Esophagus muscularis mucosa (tissue), 4 donors: ENCODE results near the gene STARD7. TPM values are rescaled to one million over a fixed set of nuclear protein-coding genes. Genes with fewer than 3 reads are reported as not detected.
A peak's percentile ranks its signal among the peaks of the same experiment; 100 is the strongest.

Experiments
- DNase-seq: peaks from one replicate; pipeline ENCODE4 v3.0.0-alpha.2; 2017; ENCODE audit errors: extremely low spot score
- H3K27ac ChIP-seq, 4 donors: fragments of 200-600 bp; sonication (generic); replicated peaks in 1 of 4; 1 replicate in 3 of 4; 2 replicates in 1 of 4; pipeline ENCODE4 v1.5.1; 2016 to 2019; ENCODE audit warnings: mild to moderate bottlenecking in 1 of 4
- H3K27me3 ChIP-seq, 4 donors: fragments of 200-600 bp; sonication (generic); one replicate each; pipeline versions ENCODE4 v1.5.1 to v1.6.0; 2016 to 2019
- H3K36me3 ChIP-seq, 4 donors: fragments of 200-600 bp; sonication (generic); one replicate each; pipeline ENCODE4 v1.5.1; 2016 to 2019
- H3K4me1 ChIP-seq, 4 donors: fragments of 200-600 bp; sonication (generic); one replicate each; pipeline ENCODE4 v1.5.1; 2016 to 2019
- H3K4me3 ChIP-seq, 4 donors: fragments of 200-600 bp; sonication (generic); 1 replicate in 2 of 4; 2 replicates in 2 of 4; pipeline ENCODE4 v1.5.1; 2016 to 2019; ENCODE audit warnings: mild to moderate bottlenecking in 4 of 4, moderate library complexity in 1 of 4
- H3K9me3 ChIP-seq, 4 donors: fragments of 200-600 bp; sonication (generic); 1 replicate in 3 of 4; 2 replicates in 1 of 4; pipeline ENCODE4 v1.5.1; 2016 to 2019
- EP300 ChIP-seq: sonication (generic); formaldehyde crosslinking; IDR thresholded peaks from one replicate; pipeline ENCODE4 v1.6.1; 2017; ENCODE audit warnings: antibody characterized with exemption
- POLR2A ChIP-seq: fragments of 450-650 bp; IDR thresholded peaks from one replicate; pipeline ENCODE4 v1.6.1; 2017; ENCODE audit warnings: antibody characterized with exemption, moderate library complexity, mild to moderate bottlenecking, low read depth
- POLR2AphosphoS5 ChIP-seq, 2 donors: sonication (generic); formaldehyde crosslinking; IDR thresholded peaks; one replicate each; pipeline ENCODE4 v1.6.1; 2017; ENCODE audit warnings: antibody characterized with exemption in 2 of 2
- WGBS: methylation state at CpG from one replicate; pipeline ENCODE4 v1.1.5; 2018; 5-methylcytosine and 5-hydroxymethylcytosine counted together
- intact Hi-C: fragments of 100-400 bp; cut with DNase I; formaldehyde crosslinking; loops from one replicate; pipeline ENCODE4 v1.15.1; 2023
- total RNA-seq, 4 donors: library from RNA; depleted of rRNA; stranded (reverse); fragments of >200 nt; gene quantifications; one replicate each; pipeline versions ENCODE4 v1.1.0 to v1.2.1, GENCODE V29; 2016
- TF ChIP-seq, protein P1 (sequence below), 3 experiments: fragments of 200-600 bp in 2 of 3; fragments of 450-650 bp in 1 of 3; sonication (generic) in 2 of 3; IDR thresholded peaks; one replicate each; pipeline ENCODE4 v1.5.1; 2017 to 2019; ENCODE audit warnings: antibody characterized with exemption in 3 of 3, mild to moderate bottlenecking in 2 of 3, moderate library complexity in 1 of 3

Gene STARD7
- total RNA-seq, 4 donors from 2014 or later, result 85.0 to 110 (median 92.2) TPM

DNA sequence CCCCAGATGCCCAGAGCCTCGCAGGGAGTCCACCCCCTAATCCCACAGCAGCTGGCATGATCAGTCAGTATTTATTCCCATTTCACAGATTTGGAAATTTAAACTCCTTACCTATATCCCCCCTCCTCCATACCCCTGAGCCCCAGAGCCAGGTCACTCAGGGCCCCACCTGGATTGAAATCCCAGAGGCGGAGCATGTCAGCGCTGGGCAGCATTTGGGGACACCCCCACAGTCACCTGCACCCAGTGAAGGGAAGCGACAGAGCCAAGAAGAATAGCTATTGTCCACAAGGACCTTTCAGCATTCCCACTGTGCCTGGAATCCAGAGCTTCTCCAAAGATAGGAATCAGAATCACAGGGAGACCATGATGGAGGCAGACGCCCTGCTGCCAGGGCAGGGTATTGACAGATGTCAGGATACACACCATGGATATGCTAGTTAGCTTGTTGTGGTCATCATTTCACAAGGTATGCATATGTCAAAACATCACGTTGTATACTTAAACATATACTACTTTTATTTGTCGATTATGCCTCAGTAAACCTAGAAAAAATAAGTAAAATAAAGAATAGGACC, 69.4 kb downstream of the STARD7 start:
- no peak for TF ChIP-seq POLR2AphosphoS5 (IDR thresholded peaks at IDR 0.05)
- no peak for TF ChIP-seq POLR2A
- H3K36me3 ChIP-seq, result no peaks in the 10 kb centered on the region
- WGBS, result 85% methylated on average over 5 of the region's 7 CpGs
- no peak for DNase-seq
- H3K9me3 ChIP-seq, result no peaks in the 10 kb centered on the region
- peaks cover 0 to 40% (median 0%) of the 10 kb centered on the region in 4 donors for H3K27me3 ChIP-seq
- intact Hi-C loops, result loop anchor here (2.0 to 10.0 kb wide), 2 partner anchors 36 to 366 kb away; partner anchors contain the start of gene NEURL3
- H3K4me3 ChIP-seq, result no peak overlapping the region
- no peak overlapping the region for H3K27ac ChIP-seq
- H3K4me1 ChIP-seq, result peaks cover 2 to 5% (median 3%) of the 10 kb centered on the region in 4 donors

GRCh38 chr2:96138179-96139145, 70.2 kb downstream of the STARD7 start, which contains the start of gene ASTL:
Gene ASTL (minus strand): TSS chr2:96138502. CDS start chr2:96138436, 66 bp downstream.
- H3K9me3 ChIP-seq, result no peaks in the 10 kb centered on the region
- H3K4me3 ChIP-seq, result no peak within 1 kb of the TSS
- peaks cover 0 to 48% (median 0%) of the 10 kb centered on the region in 4 donors for H3K27me3 ChIP-seq
- TF ChIP-seq EP300, result no peak
- TF ChIP-seq, protein P1, sequence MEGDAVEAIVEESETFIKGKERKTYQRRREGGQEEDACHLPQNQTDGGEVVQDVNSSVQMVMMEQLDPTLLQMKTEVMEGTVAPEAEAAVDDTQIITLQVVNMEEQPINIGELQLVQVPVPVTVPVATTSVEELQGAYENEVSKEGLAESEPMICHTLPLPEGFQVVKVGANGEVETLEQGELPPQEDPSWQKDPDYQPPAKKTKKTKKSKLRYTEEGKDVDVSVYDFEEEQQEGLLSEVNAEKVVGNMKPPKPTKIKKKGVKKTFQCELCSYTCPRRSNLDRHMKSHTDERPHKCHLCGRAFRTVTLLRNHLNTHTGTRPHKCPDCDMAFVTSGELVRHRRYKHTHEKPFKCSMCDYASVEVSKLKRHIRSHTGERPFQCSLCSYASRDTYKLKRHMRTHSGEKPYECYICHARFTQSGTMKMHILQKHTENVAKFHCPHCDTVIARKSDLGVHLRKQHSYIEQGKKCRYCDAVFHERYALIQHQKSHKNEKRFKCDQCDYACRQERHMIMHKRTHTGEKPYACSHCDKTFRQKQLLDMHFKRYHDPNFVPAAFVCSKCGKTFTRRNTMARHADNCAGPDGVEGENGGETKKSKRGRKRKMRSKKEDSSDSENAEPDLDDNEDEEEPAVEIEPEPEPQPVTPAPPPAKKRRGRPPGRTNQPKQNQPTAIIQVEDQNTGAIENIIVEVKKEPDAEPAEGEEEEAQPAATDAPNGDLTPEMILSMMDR (IDR thresholded peaks at IDR 0.05), result peak; percentile 23 to 48 (median 48)
- no peak within 1 kb of the TSS for H3K27ac ChIP-seq
- DNase-seq, result no peak
- WGBS, result 29% methylated on average over 9 of the region's 17 CpGs
- intact Hi-C loops, result loop anchor here (2.0 to 10.0 kb wide), 2 partner anchors 36 to 366 kb away; partner anchors contain the start of gene NEURL3
- H3K4me1 ChIP-seq, result no peaks in the 10 kb centered on the region
- H3K36me3 ChIP-seq, result no peaks in the 10 kb centered on the region

GRCh38 chr2:96137321-96138178, 71.1 kb downstream of the STARD7 start:
- 91% methylated on average over 9 of the region's 15 CpGs for WGBS
- H3K9me3 ChIP-seq, result no peaks in the 10 kb centered on the region
- H3K27me3 ChIP-seq, result peaks cover 0 to 50% (median 0%) of the 10 kb centered on the region in 4 donors
- TF ChIP-seq EP300, result no peak
- TF ChIP-seq POLR2AphosphoS5 (IDR thresholded peaks at IDR 0.05), result no peak
- TF ChIP-seq POLR2A, result no peak
- TF ChIP-seq, protein P1 (IDR thresholded peaks at IDR 0.05), result no peak
- H3K4me1 ChIP-seq, result no peaks in the 10 kb centered on the region
- H3K27ac ChIP-seq, result no peak overlapping the region
- intact Hi-C loops, result loop anchor here (2.0 to 10.0 kb wide), 2 partner anchors 37 to 367 kb away; partner anchors contain the start of gene NEURL3
- H3K4me3 ChIP-seq, result no peak overlapping the region
- H3K36me3 ChIP-seq, result no peaks in the 10 kb centered on the region
- DNase-seq, result no peak

GRCh38 chr2:96136129-96136720, 72.4 kb downstream of the STARD7 start:
- Histone ChIP-seq H3K27ac (no peak overlapping the region), H3K36me3 (no peaks in the 10 kb centered on the region), H3K4me3 (no peak overlapping the region), H3K9me3 (no peaks in the 10 kb centered on the region), H3K4me1 (no peaks in the 10 kb centered on the region), H3K27me3 (peaks cover 0 to 54% (median 0%) of the 10 kb centered on the region in 4 donors)
- WGBS, result 83% methylated on average over 5 of the region's 8 CpGs
- intact Hi-C loops, result loop anchor here (10.0 kb wide), 1 partner anchor 369 kb away; the partner anchor contains the start of gene NEURL3
- TF ChIP-seq EP300 (no peak), POLR2AphosphoS5 (IDR thresholded peaks at IDR 0.05) (no peak), POLR2A (no peak)
- TF ChIP-seq, protein P1 (IDR thresholded peaks at IDR 0.05), result no peak
- no peak for DNase-seq
